ENCODE data around the gene AUTS2. TPM values are rescaled to one million over a fixed set of nuclear protein-coding genes. Genes with fewer than 3 reads are reported as not detected.

Gene AUTS2
- total RNA-seq, 2 experiments from 2014 or later, result 17.5 to 23.8 TPM

DNA sequence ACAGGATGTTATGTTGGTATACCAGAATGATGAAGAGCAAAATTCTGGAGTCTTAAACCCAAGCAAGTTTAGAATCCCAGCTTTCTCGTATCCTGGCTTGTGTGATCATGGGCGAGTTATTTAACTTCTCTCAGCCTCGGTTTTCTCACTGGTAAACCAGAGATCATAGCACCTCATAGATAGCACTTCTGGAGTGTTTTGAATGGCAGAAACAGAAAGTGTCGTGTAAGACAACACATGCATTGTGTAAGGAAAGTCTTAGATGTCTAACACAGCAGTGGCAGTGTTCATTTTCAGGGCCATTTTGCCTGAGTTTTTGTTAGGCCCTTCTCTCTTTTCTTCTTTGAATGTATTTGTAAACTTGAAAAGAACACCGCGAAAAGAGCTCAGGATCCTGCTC is 465.1 kb downstream of the AUTS2 start:
- ATAC-seq (ENCODE audit: low read depth) (no peak), DNase-seq (no peak)
- POLR2A ChIA-PET, result no interaction called here
- Mint-ChIP-seq H3K9me3 (no peaks in the 10 kb centered on the region), H3K27me3 (peaks cover 4% of the 10 kb centered on the region), H3K4me3 (no peak overlapping the region), H3K4me1 (no peaks in the 10 kb centered on the region), H3K36me3 (no peaks in the 10 kb centered on the region), H3K27ac (no peak overlapping the region)

DNA sequence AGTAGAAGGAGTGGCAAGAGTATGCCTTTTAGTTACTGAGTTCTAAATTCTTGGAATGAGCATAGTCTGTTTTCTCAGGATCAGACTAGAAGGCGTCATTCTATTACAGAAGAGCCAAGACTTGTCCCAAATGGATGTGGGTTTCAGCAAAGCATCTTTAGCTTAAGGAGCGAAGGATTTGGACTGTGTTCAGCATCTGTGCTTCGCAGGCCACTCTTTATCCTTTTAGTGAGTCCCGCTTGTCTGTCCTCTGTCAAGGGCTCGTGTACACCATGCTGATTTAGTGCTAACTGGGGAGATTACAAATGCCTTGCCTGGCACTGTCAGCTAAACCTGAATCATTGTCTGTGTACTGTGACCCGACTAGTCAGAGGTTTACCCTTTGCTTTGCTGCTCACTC is 465.7 kb downstream of the AUTS2 start:
- Mint-ChIP-seq H3K27me3 (peaks cover 4% of the 10 kb centered on the region), H3K36me3 (no peaks in the 10 kb centered on the region), H3K9me3 (no peaks in the 10 kb centered on the region), H3K4me1 (no peaks in the 10 kb centered on the region), H3K27ac (no peak overlapping the region), H3K4me3 (no peak overlapping the region)
- ATAC-seq (ENCODE audit: low read depth) (no peak), DNase-seq (no peak)
- POLR2A ChIA-PET, result no interaction called here

DNA sequence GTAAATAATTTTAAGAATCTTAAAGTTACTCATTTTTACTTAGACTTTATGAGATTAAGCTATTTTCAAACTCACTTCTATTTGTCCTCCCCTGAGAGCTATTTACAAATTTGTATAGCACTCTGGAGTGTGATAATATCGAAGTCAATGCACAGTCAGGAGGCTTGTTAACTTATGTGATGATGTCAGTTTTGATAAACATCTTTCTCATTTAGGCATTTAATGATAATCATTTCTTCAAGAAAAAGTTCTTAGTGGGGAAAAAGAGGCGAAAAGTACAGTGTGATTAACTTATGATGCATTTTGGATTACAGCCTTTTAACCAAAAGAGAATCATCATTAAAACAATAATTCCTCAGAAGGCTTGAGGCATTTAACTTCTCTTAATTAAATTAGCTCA is 468.6 kb downstream of the AUTS2 start:
- H3K4me3 Mint-ChIP-seq, result no peak overlapping the region
- ATAC-seq (ENCODE audit: low read depth) (no peak), DNase-seq (no peak)
- no peak overlapping the region for H3K27ac Mint-ChIP-seq
- no peaks in the 10 kb centered on the region for H3K27me3 Mint-ChIP-seq
- no peaks in the 10 kb centered on the region for H3K36me3 Mint-ChIP-seq
- no peaks in the 10 kb centered on the region for H3K4me1 Mint-ChIP-seq
- H3K9me3 Mint-ChIP-seq, result no peaks in the 10 kb centered on the region
- POLR2A ChIA-PET, result no interaction called here

DNA sequence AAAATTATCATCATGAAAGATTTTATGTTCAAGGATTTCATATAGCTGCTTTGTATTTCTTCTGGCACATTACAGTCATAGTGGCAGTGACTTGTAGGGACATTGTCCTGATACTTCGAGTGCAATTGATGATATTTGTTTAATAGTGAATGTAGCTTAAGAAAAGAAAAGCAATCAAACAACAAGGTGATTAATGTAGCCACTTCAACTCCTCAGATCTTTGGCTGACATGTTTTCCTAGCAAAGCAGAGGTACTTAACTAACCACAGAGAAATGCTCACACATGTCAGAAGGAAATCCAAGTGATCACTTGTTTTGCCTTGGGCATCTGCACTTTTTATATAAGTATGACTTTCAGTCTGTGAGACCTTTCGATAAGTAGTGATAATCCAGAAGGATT is 470.3 kb downstream of the AUTS2 start:
- POLR2A ChIA-PET, result no interaction called here
- no peak overlapping the region for H3K4me3 Mint-ChIP-seq
- ATAC-seq (ENCODE audit: low read depth) (no peak), DNase-seq (no peak)
- no peaks in the 10 kb centered on the region for H3K4me1 Mint-ChIP-seq
- H3K36me3 Mint-ChIP-seq, result no peaks in the 10 kb centered on the region
- H3K27me3 Mint-ChIP-seq, result no peaks in the 10 kb centered on the region
- H3K27ac Mint-ChIP-seq, result no peak overlapping the region
- H3K9me3 Mint-ChIP-seq, result no peaks in the 10 kb centered on the region

- no peaks in the 10 kb centered on the region for H3K36me3 Mint-ChIP-seq
- no peak for DNase-seq
- H3K4me1 Mint-ChIP-seq, result no peaks in the 10 kb centered on the region
- no peaks in the 10 kb centered on the region for H3K27me3 Mint-ChIP-seq
- H3K27ac Mint-ChIP-seq, result no peak overlapping the region
- H3K9me3 Mint-ChIP-seq, result no peaks in the 10 kb centered on the region
- H3K4me3 Mint-ChIP-seq, result no peak overlapping the region
- POLR2A ChIA-PET, result no interaction called here
- ATAC-seq (ENCODE audit: low read depth), result no peak
Observed at GRCh38 chr7:70069977-70070376, 471.7 kb downstream of the AUTS2 start.

DNA sequence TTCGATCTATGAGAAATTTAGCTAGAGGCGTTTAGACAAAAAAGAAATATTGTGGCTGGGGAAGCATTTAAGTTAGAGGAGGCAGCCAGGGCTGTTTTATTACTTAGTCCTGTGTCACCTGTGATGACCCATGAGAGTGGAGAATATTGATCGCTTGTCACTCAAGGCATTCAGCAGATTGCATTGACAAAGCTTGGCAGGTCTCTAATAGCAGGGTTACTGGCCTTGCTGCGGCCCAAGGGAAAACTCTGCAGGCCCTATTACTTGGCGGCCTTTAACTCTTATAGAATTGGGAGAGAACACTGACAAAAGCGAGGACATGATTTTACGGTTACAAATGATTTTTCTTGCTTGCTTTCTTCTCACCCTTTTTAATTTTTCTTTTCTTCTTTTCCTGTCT is 473.5 kb downstream of the AUTS2 start:
- DNase-seq, result no peak
- no peak for ATAC-seq (ENCODE audit: low read depth)
- Mint-ChIP-seq H3K27ac (no peak overlapping the region), H3K4me3 (no peak overlapping the region), H3K9me3 (no peaks in the 10 kb centered on the region), H3K36me3 (no peaks in the 10 kb centered on the region), H3K4me1 (no peaks in the 10 kb centered on the region), H3K27me3 (no peaks in the 10 kb centered on the region)
- POLR2A ChIA-PET, result no interaction called here

GRCh38 chr7:70072220-70072619 is 473.9 kb downstream of the AUTS2 start:
- Mint-ChIP-seq H3K27me3 (no peaks in the 10 kb centered on the region), H3K36me3 (no peaks in the 10 kb centered on the region), H3K9me3 (no peaks in the 10 kb centered on the region), H3K4me1 (no peaks in the 10 kb centered on the region), H3K4me3 (no peak overlapping the region), H3K27ac (no peak overlapping the region)
- DNase-seq (no peak), ATAC-seq (ENCODE audit: low read depth) (no peak)
- POLR2A ChIA-PET, result no interaction called here

DNA sequence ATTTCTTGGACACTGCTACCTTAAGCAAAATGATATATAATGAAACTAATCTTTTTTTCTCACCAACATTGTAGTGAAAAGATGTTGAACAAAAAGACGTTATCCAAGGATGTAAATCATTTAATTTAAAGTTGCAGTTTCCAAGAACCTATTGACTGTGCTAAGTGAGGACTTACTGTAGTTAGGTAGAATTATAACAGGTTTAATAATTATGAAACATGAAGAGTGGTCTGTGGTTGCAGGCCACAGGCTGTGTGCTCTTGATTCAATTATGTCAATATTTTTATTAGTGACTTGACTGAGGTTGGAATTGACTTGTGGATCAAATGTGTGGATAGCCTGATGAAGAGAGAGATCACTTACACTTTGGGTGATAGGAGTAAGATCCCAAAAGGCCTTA is 478.1 kb downstream of the AUTS2 start:
- Mint-ChIP-seq H3K27ac (no peak overlapping the region), H3K4me3 (no peak overlapping the region), H3K36me3 (no peaks in the 10 kb centered on the region), H3K4me1 (no peaks in the 10 kb centered on the region), H3K27me3 (no peaks in the 10 kb centered on the region), H3K9me3 (no peaks in the 10 kb centered on the region)
- DNase-seq, result no peak
- POLR2A ChIA-PET, result no interaction called here
- no peak for ATAC-seq (ENCODE audit: low read depth)

GRCh38 chr7:70082099-70082611 is 483.9 kb downstream of the AUTS2 start:
- peaks cover 3% of the 10 kb centered on the region for H3K27me3 Mint-ChIP-seq
- H3K4me3 Mint-ChIP-seq, result no peak overlapping the region
- POLR2A ChIA-PET, result no interaction called here
- no peaks in the 10 kb centered on the region for H3K4me1 Mint-ChIP-seq
- ATAC-seq (ENCODE audit: low read depth) (no peak), DNase-seq (no peak)
- no peak overlapping the region for H3K27ac Mint-ChIP-seq
- H3K9me3 Mint-ChIP-seq, result peaks cover 2% of the 10 kb centered on the region
- no peaks in the 10 kb centered on the region for H3K36me3 Mint-ChIP-seq

DNA sequence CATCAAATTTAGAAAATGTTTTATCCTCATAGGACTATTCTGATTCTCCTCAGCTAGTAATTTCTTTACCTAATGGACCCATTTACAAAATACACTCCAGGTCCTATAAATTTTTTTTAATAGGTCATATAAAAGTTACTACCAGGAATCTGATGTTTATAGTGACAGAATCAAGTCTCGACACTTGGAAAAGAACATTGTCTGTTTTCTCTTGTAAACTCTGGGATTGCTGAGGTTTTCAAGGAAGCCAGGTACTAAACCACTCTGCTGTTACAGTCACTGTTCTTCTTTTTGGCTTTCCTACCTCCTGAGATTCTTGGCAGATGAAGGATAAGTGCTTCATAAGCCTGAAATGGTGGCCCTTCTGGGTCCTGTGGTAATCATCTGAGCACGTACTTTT is 493.1 kb downstream of the AUTS2 start:
- H3K4me1 Mint-ChIP-seq, result no peaks in the 10 kb centered on the region
- H3K27me3 Mint-ChIP-seq, result peaks cover 3% of the 10 kb centered on the region
- H3K4me3 Mint-ChIP-seq, result no peak overlapping the region
- ATAC-seq (ENCODE audit: low read depth) (no peak), DNase-seq (no peak)
- H3K9me3 Mint-ChIP-seq, result peaks cover 2% of the 10 kb centered on the region
- no peaks in the 10 kb centered on the region for H3K36me3 Mint-ChIP-seq
- POLR2A ChIA-PET, result no interaction called here
- H3K27ac Mint-ChIP-seq, result no peak overlapping the region

GRCh38 chr7:70092314-70093204 is 494.3 kb downstream of the AUTS2 start:
- Mint-ChIP-seq H3K27me3 (peaks cover 3% of the 10 kb centered on the region), H3K4me3 (no peak overlapping the region), H3K27ac (no peak overlapping the region), H3K4me1 (no peaks in the 10 kb centered on the region), H3K36me3 (no peaks in the 10 kb centered on the region), H3K9me3 (no peaks in the 10 kb centered on the region)
- ATAC-seq (ENCODE audit: low read depth) (no peak), DNase-seq (no peak)
- POLR2A ChIA-PET, result no interaction called here

DNA sequence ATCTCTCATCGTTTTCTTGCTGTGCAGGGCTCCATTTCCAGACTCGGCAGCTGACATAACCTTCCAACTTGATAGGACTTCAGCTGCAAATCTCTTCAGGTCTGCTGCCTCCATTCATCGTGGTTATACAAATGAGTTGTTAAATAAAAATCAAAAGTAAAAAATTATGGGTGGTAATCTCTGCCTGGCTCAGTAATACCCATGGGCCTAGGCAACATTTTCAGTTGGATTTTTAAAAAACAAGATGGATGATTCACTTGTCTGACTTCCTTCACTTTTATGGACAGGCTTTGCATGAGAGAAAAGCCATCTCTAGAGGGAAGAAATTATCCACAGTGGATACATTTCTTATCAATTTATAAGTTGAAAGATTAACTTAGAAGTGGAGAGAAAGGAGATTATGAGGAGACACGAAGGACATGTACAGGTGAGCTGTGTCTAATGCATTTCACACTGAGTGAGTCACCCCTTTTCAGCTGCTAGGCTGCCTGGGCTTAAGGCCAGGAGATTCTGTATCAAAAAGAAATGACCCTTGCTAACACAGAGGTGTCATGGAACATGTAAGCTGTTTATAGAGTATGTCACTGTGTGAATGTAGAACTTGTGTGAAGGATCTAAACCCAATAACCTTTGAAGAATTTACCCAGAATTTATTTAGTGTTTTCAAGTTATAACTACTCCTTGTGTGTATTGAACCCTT is 495.1 kb downstream of the AUTS2 start:
- Mint-ChIP-seq H3K4me1 (no peaks in the 10 kb centered on the region), H3K4me3 (no peak overlapping the region), H3K9me3 (no peaks in the 10 kb centered on the region), H3K27ac (no peak overlapping the region), H3K27me3 (peaks cover 3% of the 10 kb centered on the region), H3K36me3 (no peaks in the 10 kb centered on the region)
- POLR2A ChIA-PET, result no interaction called here
- DNase-seq (no peak), ATAC-seq (ENCODE audit: low read depth) (no peak)

DNA sequence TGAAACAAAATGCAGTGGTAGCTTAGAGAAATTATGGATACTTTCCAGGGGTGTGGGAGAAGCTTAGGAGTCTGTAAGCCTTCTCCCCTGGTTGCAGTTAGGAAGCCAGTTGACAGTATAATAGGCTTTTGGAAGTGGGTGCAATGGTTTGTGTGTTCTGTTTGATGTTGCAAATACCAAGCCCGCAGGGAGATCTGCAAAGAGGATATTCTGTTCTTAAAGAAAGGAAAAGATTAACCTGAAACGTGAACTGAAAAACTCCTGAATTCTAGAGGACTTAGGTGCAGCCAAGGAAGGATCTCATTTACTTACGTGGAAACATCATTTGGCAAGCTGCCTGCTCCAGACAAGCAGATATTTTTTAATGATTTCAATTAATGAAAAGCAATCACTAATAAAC is 496.6 kb downstream of the AUTS2 start:
- peaks cover 3% of the 10 kb centered on the region for H3K27me3 Mint-ChIP-seq
- no peaks in the 10 kb centered on the region for H3K9me3 Mint-ChIP-seq
- DNase-seq (no peak), ATAC-seq (ENCODE audit: low read depth) (no peak)
- POLR2A ChIA-PET, result no interaction called here
- no peaks in the 10 kb centered on the region for H3K36me3 Mint-ChIP-seq
- no peak overlapping the region for H3K27ac Mint-ChIP-seq
- H3K4me3 Mint-ChIP-seq, result no peak overlapping the region
- no peaks in the 10 kb centered on the region for H3K4me1 Mint-ChIP-seq

DNA sequence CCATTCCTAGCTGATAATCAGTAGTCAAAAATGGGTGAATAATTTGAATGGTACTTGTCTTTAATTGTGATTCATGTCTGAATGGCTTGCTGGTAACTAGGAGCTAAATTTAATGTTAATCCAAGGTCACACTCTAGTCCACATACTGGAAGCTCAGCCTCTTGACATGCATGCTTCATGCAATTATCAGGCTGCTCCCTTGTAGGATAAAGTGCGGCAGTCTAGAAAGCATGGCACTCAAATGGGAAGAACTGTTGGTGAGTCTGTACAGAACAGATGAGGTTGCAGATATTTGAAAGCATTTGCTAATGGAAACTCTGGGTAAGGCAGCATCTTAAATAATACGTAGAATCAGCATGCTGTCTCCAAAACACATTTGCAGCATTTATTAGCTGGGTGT is 499.4 kb downstream of the AUTS2 start:
- Mint-ChIP-seq H3K4me1 (no peaks in the 10 kb centered on the region), H3K9me3 (no peaks in the 10 kb centered on the region), H3K27me3 (no peaks in the 10 kb centered on the region), H3K36me3 (no peaks in the 10 kb centered on the region), H3K4me3 (no peak overlapping the region), H3K27ac (no peak overlapping the region)
- POLR2A ChIA-PET, result no interaction called here
- no peak for DNase-seq
- no peak for ATAC-seq (ENCODE audit: low read depth)

All from activated naive CD8-positive, alpha-beta T cell treated with anti-CD3 and anti-CD28 coated beads, Interleukin-2, amount 10 ng/mL, durations not matched to agents 7 days and 5 days (primary cell).